Neuron (in vitro differentiated cells): ENCODE measurements around the gene NANS.

Experiments used
- H2AFZ ChIP-seq: one replicate; pipeline ENCODE4 v1.6.1; 2013; ENCODE audit warnings: low read depth, mild to moderate bottlenecking, inconsistent platforms, low read length, moderate library complexity
- H3K27me3 ChIP-seq: one replicate; pipeline ENCODE4 v1.6.1; 2013; ENCODE audit warnings: low read length; ENCODE audit not compliant: insufficient read depth
- H3K36me3 ChIP-seq: one replicate; pipeline ENCODE4 v1.6.1; 2013; ENCODE audit warnings: low read length; ENCODE audit not compliant: insufficient read depth
- H3K4me1 ChIP-seq: one replicate; pipeline ENCODE4 v1.6.1; 2013; ENCODE audit warnings: low read length; ENCODE audit not compliant: insufficient read depth
- H3K4me3 ChIP-seq: 2 replicates; pipeline ENCODE4 v1.5.1; 2013; ENCODE audit warnings: mild to moderate bottlenecking, low read length, moderate library complexity
- H3K9me3 ChIP-seq: one replicate; pipeline ENCODE4 v1.6.1; 2013; ENCODE audit warnings: low read length

Gene NANS

DNA sequence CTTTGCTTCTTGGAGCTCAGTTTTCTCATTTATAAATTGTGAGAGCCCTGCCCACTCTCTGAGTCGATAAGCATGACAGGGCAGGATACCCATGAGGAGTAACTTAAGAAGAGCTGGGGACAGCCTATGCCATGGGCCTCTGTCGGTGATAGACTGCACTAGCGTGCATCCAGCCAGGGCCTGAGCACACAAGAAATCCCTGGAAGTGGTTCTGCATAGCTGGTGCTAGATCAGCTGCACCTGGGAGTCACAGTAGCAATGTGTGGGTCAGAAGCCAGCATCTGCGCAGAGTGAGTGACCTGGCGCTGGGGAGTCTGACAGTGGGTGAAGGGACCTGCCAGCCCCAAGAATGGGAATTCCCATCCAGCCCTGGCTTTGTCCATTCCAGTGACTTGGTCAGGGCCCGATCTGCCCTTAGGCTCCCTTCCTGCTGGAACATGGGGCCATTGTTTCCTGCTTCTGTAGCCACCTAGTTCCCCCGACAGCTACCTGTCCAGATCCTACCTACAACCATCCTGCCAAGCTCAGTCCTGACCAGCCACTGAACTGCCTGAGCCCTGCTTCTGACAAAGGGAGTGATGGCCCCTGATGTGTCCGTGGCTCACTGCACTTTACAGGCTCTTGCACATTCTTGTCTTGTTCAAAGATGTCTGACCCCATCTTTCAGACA lies 35.9 kb upstream of the NANS start:
- no peaks in the 10 kb centered on the region for H3K27me3 ChIP-seq
- H3K36me3 ChIP-seq = peaks cover 27% of the 10 kb centered on the region
- peaks cover 3% of the 10 kb centered on the region for H3K4me1 ChIP-seq
- no peak overlapping the region for H3K4me3 ChIP-seq
- H3K9me3 ChIP-seq = no peaks in the 10 kb centered on the region
- no peak overlapping the region for H2AFZ ChIP-seq

DNA sequence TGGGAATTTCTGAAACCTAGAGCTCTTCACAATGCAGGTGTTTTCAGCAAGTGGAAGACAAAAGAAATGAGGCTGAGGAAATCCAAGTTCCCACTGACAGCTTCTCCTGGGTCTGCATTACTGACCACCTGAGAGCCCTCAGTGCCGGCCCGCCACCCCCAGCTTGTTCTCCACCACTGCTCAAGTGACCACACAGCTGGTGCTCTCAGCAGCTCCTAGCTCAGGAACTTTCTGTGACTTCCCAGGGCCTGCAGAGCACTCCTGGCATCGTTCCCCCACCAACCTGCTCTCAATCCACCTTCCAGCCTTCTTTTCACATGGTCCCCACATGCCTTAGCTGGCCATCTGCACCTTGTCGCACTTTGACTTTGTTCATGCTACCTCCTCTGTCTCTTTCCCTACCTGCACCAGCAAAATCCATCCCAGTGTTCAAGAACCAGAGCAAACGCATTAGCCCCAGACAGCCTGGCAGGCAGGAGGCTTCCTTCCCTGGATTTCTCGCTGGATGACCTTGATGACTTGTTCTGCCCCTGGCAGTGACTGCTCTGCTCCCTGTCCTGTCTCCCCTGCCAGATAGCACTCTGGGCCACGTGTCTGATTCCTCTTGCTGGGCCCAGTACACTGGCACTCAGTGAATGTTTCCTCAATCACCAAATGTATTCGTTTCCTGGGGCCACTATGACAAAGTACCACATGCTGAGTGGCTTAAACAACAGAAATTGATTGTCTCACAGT lies 35.1 kb upstream of the NANS start:
- H3K27me3 ChIP-seq = no peaks in the 10 kb centered on the region
- H3K9me3 ChIP-seq = no peaks in the 10 kb centered on the region

DNA sequence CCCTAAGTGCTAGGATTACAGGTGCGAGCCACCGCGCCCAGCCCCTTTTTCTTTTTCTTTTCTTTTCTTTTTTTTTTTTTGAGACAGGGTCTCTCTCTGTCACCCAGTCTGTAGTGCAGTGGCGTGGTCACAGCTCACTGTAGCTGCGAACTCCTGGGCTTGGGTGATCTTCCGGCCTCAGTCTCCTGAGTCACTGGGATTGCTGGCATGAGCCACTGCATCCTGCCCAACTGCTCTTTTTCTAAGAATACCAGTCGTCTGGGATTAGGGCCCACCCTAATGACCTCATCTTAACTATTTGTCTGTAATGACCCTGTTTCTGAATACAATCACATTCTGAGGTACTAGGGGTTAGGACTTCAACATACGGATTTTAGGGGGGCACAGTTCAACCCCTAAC lies 34.1 kb upstream of the NANS start:
- no peak overlapping the region for H2AFZ ChIP-seq
- no peaks in the 10 kb centered on the region for H3K27me3 ChIP-seq
- H3K9me3 ChIP-seq = no peaks in the 10 kb centered on the region
- no peaks in the 10 kb centered on the region for H3K4me1 ChIP-seq
- peaks cover 20% of the 10 kb centered on the region for H3K36me3 ChIP-seq
- H3K4me3 ChIP-seq = no peak overlapping the region

More for the DNA sequence above, 35.1 kb upstream of the NANS start:
- Histone ChIP-seq H3K4me3 (no peak overlapping the region), H3K36me3 (peaks cover 27% of the 10 kb centered on the region), H2AFZ (no peak overlapping the region), H3K4me1 (peaks cover 3% of the 10 kb centered on the region)

DNA sequence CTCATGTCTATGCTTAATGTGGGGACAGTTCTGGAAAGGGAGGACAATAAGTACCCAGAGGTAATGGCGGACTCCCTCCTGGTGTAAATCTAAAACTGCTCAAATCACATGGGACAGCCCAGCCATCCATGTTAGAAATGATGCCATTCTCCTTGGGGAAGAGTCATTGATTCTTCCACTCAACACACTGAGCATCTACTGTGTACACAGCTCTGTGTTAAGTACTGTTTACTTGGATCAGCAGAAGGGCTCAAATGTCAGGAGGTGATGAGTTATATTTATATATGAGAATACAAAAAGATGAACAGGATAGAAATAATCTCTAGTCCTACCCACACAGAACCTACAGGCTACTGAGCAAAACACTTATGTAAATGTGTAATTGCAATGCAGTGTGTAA lies 31.8 kb upstream of the NANS start:
- no peaks in the 10 kb centered on the region for H3K27me3 ChIP-seq
- H3K4me3 ChIP-seq = no peak overlapping the region
- no peak overlapping the region for H2AFZ ChIP-seq
- H3K4me1 ChIP-seq = no peaks in the 10 kb centered on the region
- H3K9me3 ChIP-seq = no peaks in the 10 kb centered on the region
- H3K36me3 ChIP-seq = peaks cover 1% of the 10 kb centered on the region

DNA sequence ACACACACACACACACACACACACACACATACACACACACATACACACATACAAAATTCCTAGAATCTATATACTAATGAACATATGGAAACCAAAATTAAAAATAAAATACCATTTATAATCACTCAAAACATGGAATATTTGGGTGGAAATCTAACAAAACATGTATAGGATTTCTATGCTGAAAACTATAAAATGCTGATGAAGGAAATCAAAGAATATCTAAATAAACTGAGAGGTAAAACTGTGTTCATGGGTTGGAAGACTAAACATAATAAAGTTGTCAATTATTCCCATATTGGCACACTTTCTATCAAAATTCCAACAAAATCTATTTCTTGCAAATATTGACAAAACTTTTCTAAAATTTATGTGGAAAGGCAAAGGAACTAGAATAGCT lies 25.4 kb upstream of the NANS start:
- Histone ChIP-seq H3K36me3 (no peaks in the 10 kb centered on the region), H3K4me1 (no peaks in the 10 kb centered on the region), H3K4me3 (no peak overlapping the region), H3K9me3 (peaks cover 2% of the 10 kb centered on the region), H2AFZ (no peak overlapping the region), H3K27me3 (peaks cover 3% of the 10 kb centered on the region)

DNA sequence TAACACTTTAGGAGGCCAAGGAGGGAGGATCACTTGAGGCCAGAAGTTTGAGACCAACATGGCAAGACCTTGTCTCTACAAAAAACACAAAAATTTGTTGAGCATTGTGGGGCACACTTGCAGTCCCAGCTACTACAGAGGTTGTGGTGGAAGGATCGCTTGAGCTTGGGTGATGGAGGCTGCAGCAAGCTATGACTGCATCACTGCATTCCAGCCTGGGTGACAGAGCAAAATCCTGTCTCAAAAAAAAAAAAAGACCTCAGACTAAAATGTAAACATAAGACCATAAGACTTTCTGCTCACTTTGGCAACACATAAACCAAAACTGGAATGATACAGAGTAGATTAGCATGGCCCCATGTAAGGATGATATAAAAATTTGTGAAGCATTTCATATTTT lies 24.6 kb upstream of the NANS start:
- Histone ChIP-seq H2AFZ (no peak overlapping the region), H3K36me3 (no peaks in the 10 kb centered on the region), H3K4me1 (no peaks in the 10 kb centered on the region), H3K27me3 (peaks cover 7% of the 10 kb centered on the region), H3K4me3 (no peak overlapping the region), H3K9me3 (peaks cover 2% of the 10 kb centered on the region)

DNA sequence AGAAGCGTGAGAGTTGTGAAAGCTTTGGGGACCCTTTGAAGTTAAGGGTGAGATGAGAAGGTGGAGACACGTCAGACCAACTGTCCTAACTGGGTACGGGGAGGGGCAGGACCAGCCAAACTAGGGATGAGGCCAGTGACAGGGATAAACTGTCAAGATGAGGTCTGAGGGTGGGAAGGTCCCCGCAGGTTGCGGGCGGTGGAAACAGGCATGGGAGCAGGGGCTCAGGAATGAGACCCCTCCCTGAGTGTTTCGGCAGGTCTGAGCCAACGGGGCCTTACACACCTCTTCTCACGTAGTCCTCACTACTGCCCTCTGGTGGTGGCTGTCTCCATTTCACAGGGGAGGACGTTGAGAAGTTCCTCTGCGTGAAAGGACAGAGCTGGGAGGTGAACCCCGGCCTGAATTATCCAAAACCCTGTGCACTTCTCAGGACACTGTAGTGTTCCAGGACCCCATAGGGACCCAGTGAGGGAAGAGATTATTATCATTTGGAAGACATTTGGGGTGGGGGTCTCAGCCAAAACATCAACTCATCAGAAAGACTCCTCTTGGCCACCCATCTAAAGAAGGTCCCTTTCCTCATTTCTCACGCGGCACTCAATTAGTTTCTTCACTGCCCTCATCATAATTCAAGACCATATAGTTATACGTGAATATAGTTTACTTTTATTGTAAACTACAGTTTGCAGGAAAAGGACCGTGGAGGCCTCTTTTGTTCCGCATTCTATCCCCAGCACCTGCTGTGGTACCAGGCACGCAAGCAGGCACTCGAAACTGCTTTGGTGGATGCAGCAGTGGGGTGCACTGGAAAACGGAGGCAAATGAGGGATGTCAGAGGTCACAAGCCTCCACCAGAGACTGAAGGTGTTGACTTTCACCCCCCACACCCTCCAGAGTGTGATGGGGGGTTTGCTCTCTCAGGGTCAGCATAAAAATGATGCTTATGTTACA lies 21.7 kb upstream of the NANS start:
- peaks cover 18% of the 10 kb centered on the region for H3K27me3 ChIP-seq
- no peaks in the 10 kb centered on the region for H3K36me3 ChIP-seq
- peaks cover 5% of the 10 kb centered on the region for H3K4me1 ChIP-seq
- no peak overlapping the region for H3K4me3 ChIP-seq
- no peak overlapping the region for H2AFZ ChIP-seq
- H3K9me3 ChIP-seq = peaks cover 2% of the 10 kb centered on the region

DNA sequence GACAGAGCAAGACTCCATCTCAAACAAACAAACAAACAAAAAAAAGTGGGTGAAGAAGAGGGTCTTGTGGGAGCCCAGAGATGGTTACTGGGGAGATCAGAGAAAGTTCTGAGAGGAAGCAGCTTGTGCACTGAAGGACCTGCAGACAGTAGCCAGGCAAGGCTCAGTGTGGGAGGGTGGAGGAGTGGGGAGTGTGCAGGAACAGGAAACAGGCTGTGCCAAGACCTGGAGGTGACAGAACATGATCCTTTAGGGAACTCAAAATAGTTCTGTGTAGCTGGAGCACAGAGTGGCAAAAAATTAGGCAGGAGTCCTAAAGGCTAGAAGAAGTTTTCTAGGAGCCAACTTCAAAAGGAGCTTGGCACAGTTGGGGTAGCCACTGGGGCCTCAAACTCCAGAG lies 19.2 kb upstream of the NANS start:
- H2AFZ ChIP-seq = no peak overlapping the region
- H3K9me3 ChIP-seq = peaks cover 2% of the 10 kb centered on the region
- peaks cover 5% of the 10 kb centered on the region for H3K4me1 ChIP-seq
- no peaks in the 10 kb centered on the region for H3K36me3 ChIP-seq
- H3K4me3 ChIP-seq = no peak overlapping the region
- peaks cover 23% of the 10 kb centered on the region for H3K27me3 ChIP-seq

DNA sequence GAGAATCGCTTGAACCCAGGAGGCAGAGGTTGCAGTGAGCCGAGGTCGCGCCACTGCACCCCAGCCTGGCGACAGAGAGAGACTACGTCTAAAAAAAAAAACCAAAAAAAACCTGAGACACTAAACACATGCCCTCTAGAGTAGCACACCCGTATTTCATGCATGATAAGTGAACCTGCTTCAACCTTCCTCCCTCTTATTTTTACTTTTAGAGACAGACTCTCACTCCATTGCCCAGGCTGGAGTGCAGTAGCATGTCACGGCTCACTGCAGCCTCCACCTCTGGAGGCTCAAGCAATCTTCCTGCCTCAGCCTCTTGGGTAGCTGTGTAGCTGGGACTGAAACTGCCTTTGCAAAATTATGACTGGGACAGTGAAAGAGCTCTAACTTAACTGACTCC lies 17.6 kb upstream of the NANS start:
- Histone ChIP-seq H3K4me1 (peaks cover 5% of the 10 kb centered on the region), H3K9me3 (peaks cover 2% of the 10 kb centered on the region), H3K4me3 (no peak overlapping the region), H3K27me3 (peaks cover 23% of the 10 kb centered on the region), H2AFZ (no peak overlapping the region), H3K36me3 (no peaks in the 10 kb centered on the region)

DNA sequence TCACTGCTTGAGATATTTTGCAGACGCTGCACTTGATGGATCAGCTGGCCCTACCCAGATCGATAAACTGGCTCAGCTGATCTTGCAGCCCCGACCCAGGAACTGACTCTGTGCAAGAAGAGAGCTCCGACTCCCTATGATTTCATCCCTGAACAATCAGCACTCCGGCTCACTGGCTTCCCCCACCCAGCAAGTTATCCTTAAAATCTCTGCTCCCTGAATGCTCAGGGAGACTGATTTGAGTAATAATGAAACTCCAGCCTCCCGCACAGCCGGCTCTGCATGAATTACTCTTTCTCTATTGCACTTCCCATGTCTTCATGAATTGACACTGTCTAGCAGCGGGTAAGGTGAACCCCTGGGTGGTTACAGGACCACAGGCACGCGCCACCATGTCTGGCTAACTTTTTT lies 16.9 kb upstream of the NANS start:
- Histone ChIP-seq H3K36me3 (no peaks in the 10 kb centered on the region), H3K27me3 (peaks cover 23% of the 10 kb centered on the region), H3K9me3 (peaks cover 2% of the 10 kb centered on the region), H3K4me1 (peaks cover 5% of the 10 kb centered on the region), H2AFZ (no peak overlapping the region), H3K4me3 (no peak overlapping the region)

DNA sequence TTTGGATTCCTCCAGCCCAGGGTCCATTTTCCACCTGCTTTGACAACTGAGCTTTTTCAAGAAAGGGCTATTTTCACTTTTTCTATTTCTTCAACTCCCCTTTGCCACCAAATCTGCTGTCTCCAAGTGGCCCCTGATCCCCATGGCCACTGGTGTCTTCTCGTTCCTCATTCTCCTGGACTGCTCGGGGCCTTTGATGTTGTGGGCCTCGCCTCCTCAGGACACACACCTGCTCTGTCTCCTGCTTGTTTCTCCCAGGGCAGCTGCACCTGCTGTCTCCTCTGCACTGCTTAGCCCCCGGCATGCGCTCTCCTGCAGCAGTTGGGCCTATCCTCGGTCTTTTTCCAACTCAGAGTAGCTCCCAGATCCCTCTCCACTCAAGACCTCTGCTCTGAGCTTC lies 16.3 kb upstream of the NANS start:
- Histone ChIP-seq H3K36me3 (no peaks in the 10 kb centered on the region), H2AFZ (no peak overlapping the region), H3K4me1 (peaks cover 5% of the 10 kb centered on the region), H3K4me3 (no peak overlapping the region), H3K9me3 (peaks cover 2% of the 10 kb centered on the region), H3K27me3 (peaks cover 23% of the 10 kb centered on the region)

DNA sequence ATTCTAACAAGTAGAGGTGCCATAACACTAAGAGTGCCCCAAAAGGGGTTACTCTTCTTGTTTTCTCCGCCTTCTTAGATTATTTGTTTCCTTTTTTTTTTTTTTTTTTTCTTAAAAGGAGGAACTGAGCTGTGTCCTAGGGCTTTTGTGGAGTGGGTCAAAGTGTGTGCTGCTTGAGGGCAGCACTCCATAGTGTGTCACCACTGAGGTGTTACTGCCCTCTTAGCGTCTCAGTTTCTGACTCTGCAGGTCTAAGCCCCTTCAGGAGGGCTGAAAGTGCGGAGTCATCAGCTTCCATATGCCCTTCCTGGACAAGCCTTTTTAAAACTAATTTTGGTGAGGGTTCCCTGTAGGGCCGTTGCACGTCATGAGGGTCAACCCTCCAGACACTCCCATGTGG lies 12.6 kb upstream of the NANS start:
- Histone ChIP-seq H2AFZ (no peak overlapping the region), H3K4me3 (no peak overlapping the region), H3K36me3 (no peaks in the 10 kb centered on the region), H3K9me3 (no peaks in the 10 kb centered on the region), H3K27me3 (peaks cover 11% of the 10 kb centered on the region), H3K4me1 (peaks cover 5% of the 10 kb centered on the region)
